ENCODE data around the gene BANF1. TPM values are rescaled to one million over a fixed set of nuclear protein-coding genes. Genes with fewer than 3 reads are reported as not detected.

Gene BANF1, protein sequence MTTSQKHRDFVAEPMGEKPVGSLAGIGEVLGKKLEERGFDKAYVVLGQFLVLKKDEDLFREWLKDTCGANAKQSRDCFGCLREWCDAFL
- total RNA-seq (100 to 1,000 TPM in 2 of 5 experiments, 10 to 100 TPM in 3; 54.5 to 234 (median 99.4) TPM), polyA plus RNA-seq (100 to 1,000 TPM; 192 to 203 TPM), total RNA-seq (10.1 reads per million, percentile 36 among the genes with 10 or more reads in this experiment)

DNA sequence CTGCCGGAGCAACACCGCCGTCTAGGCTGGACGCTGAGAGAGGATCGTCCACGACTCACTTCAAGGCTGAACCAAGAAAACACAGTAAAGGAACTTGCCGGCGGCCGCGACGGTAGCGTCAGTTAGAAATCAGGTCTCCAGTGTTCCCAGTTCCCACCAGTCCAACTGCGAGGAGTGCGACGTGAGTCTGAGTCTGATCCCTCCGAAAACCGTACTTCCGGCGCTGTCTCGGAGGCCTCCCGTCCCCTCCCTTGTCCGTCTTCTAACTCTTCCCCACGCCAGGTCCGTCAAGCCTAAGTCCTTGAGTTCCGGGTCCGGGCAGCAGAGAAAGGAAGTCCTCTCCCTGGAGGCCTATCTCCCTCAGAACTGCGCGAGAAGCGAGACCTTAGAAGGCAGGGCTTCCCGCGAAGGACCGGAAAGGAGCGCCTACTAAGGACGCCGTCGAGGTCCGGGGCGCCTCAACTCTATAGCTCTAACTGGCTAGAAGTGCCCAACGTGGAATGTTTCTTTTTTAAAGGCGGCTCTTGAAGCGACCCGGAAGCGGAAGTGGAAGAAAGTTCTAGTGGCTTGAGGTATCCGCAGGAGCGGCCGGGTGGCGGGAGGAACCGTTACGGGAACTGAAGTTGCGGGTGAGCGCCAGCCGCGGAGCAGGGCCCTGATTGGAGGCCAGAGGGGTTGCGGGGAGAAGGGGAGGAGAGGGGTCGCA, at the start of gene BANF1, which contains the start of gene EIF1AD:
Gene BANF1, plus strand, starts transcription at position 562 of the 706 bp plus-strand sequence. CDS start 748 bp downstream, outside the sequence.
Gene EIF1AD, minus strand, starts transcription at position 216 of the 706 bp plus-strand sequence. CDS start 1,768 bp downstream, outside the sequence.
- ATAC-seq (peak; percentile 92), DNase-seq (peak; percentile 75 to 96 (median 94))
- Mint-ChIP-seq H3K36me3 (peaks cover 11 to 44% (median 19%) of the 10 kb centered on the region in 5 donors), H3K9me3 (no peaks in the 10 kb centered on the region), H3K4me1 (peaks cover 21 to 58% (median 52%) of the 10 kb centered on the region in 7 donors), H3K27ac (peak within 1 kb of the TSS; percentile 96 to 100 (median 98)), H3K4me3 (peak within 1 kb of the TSS; percentile 97 to 100 (median 99)), H3K27me3 (no peaks in the 10 kb centered on the region)
- intact Hi-C loops (cut with micrococcal nuclease): loop anchor here (1.0 to 2.0 kb wide), 18 partner anchors 13 to 387 kb away; partner anchors contain the start of genes C11orf68 (in 2 of the 2), CFL1 (in 2 of the 2), DRAP1 (in 2 of the 2) and KAT5 (in 2 of the 2)
- Histone ChIP-seq H3K9me3 (ENCODE audit: control insufficient read depth in 2 of 3, low read length in 3 of 3) (no peaks in the 10 kb centered on the region), H3K4me3 (ENCODE audit: low read length) (peak within 1 kb of the TSS; percentile 100), H3K27ac (ENCODE audit: low read depth, low read length) (peak within 1 kb of the TSS; percentile 92), H3K27me3 (ENCODE audit: control insufficient read depth in 2 of 2, insufficient read depth in 2 of 2, low read length in 2 of 2) (no peaks in the 10 kb centered on the region), H3K36me3 (ENCODE audit: control insufficient read depth in 2 of 3, insufficient read depth in 3 of 3, low read length in 3 of 3) (peaks cover 5 to 73% (median 23%) of the 10 kb centered on the region in 3 experiments), H3K4me1 (ENCODE audit: control insufficient read depth in 2 of 2, insufficient read depth in 2 of 2, low read length in 2 of 2) (peaks cover 8 to 14% of the 10 kb centered on the region in 2 donors)
- ChIA-PET CTCF (interaction anchor here (0.8 to 1.2 kb wide), 5 partner anchors 9 to 114 kb away, joined by 3 to 4 read pairs (median 4); partner anchors contain the start of genes CST6 and FIBP), POLR2A (interaction anchor here (0.7 to 1.6 kb wide), 23 partner anchors 8 to 621 kb away, joined by 3 to 54 read pairs (median 4); partner anchors contain the start of genes CCDC85B, FAM89B, FIBP and MUS81)

DNA sequence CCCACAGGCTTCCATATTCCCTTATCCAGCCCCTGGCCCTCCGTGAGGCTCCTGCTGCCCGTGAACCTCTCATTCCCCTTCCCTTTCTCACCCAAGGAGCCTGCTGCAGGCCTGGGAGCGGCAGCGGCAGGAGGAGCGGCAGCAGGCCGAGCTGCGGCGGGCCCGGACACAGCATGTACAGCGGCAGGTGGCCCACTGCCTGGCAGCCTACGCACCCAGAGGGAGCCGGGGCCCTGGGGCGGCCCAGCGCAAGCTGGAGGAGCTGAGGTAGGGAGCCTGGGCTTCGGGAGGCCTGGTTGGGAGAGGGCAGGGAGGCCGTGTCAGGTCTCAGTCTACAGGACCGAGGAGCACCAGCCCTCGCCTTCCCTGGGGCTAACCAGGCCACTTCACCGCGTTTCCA, 48.8 kb upstream of the BANF1 start:
- CTCF ChIA-PET: no interaction called here
- Histone ChIP-seq H3K4me1 (ENCODE audit: control insufficient read depth in 2 of 2, insufficient read depth in 2 of 2, low read length in 2 of 2) (peaks cover 3 to 16% of the 10 kb centered on the region in 2 donors), H3K27me3 (ENCODE audit: control insufficient read depth in 2 of 2, insufficient read depth in 2 of 2, low read length in 2 of 2) (no peaks in the 10 kb centered on the region), H3K27ac (ENCODE audit: low read depth, low read length) (no peak overlapping the region), H3K36me3 (ENCODE audit: control insufficient read depth in 2 of 3, insufficient read depth in 3 of 3, low read length in 3 of 3) (no peaks in the 10 kb centered on the region), H3K9me3 (ENCODE audit: control insufficient read depth in 2 of 3, low read length in 3 of 3) (no peaks in the 10 kb centered on the region), H3K4me3 (ENCODE audit: low read length) (no peak overlapping the region)
- no peaks in the 10 kb centered on the region for H3K9me3 Mint-ChIP-seq
- no peak for ATAC-seq
- DNase-seq: no peak
- H3K36me3 Mint-ChIP-seq: no peaks in the 10 kb centered on the region
- peaks cover 3 to 22% (median 18%) of the 10 kb centered on the region in 7 donors for H3K4me1 Mint-ChIP-seq
- no peak overlapping the region for H3K4me3 Mint-ChIP-seq
- no peak overlapping the region for H3K27ac Mint-ChIP-seq
- peaks cover 0 to 7% (median 0%) of the 10 kb centered on the region in 5 donors for H3K27me3 Mint-ChIP-seq
- intact Hi-C loops (cut with micrococcal nuclease): no loop called here
- POLR2A ChIA-PET: interaction anchor here (0.5 kb wide), 1 partner anchor 623 kb away, joined by 3 read pairs; no protein-coding TSS in a partner anchor

DNA sequence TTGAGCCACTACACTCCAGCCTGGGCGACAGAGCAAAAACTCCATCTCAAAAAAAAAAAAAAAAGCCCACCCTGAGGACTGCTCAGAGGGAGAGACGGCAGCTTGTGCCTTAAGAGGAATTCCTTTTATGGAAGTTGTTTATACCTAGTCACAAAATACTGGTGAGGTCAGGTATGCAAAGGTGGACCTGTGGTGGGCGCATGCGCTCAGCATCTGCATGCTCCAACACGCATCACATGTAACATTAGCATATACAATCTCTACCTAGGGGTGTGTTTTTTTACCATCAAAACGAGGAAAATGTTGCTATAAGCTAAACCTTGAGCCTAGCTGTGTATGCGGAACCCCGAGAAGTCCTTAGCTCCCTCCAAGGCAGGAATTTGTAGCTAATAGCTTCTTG, 47.5 kb upstream of the BANF1 start:
- Histone ChIP-seq H3K27ac (ENCODE audit: low read depth, low read length) (no peak overlapping the region), H3K9me3 (ENCODE audit: control insufficient read depth in 2 of 3, low read length in 3 of 3) (no peaks in the 10 kb centered on the region), H3K36me3 (ENCODE audit: control insufficient read depth in 2 of 3, insufficient read depth in 3 of 3, low read length in 3 of 3) (no peaks in the 10 kb centered on the region), H3K4me1 (ENCODE audit: control insufficient read depth in 2 of 2, insufficient read depth in 2 of 2, low read length in 2 of 2) (peaks cover 3 to 16% of the 10 kb centered on the region in 2 donors), H3K4me3 (ENCODE audit: low read length) (no peak overlapping the region), H3K27me3 (ENCODE audit: control insufficient read depth in 2 of 2, insufficient read depth in 2 of 2, low read length in 2 of 2) (no peaks in the 10 kb centered on the region)
- no peak for ATAC-seq
- POLR2A ChIA-PET: interaction anchor here (0.5 to 1.5 kb wide), 8 partner anchors 9 to 96 kb away, joined by 3 to 9 read pairs (median 4); partner anchors contain the start of genes CCDC85B and FIBP
- H3K4me1 Mint-ChIP-seq: peaks cover 4 to 24% (median 21%) of the 10 kb centered on the region in 7 donors
- CTCF ChIA-PET: interaction anchor here (0.6 to 1.1 kb wide), 3 partner anchors 18 to 661 kb away, joined by 4 to 6 read pairs (median 4); no protein-coding TSS in a partner anchor
- no peaks in the 10 kb centered on the region for H3K9me3 Mint-ChIP-seq
- intact Hi-C loops (cut with micrococcal nuclease): no loop called here
- no peak for DNase-seq
- H3K36me3 Mint-ChIP-seq: no peaks in the 10 kb centered on the region
- no peak overlapping the region for H3K4me3 Mint-ChIP-seq
- peak overlapping the region in 1 of 9 donors; percentile 18 for H3K27ac Mint-ChIP-seq
- H3K27me3 Mint-ChIP-seq: peaks cover 0 to 3% (median 0%) of the 10 kb centered on the region in 5 donors

DNA sequence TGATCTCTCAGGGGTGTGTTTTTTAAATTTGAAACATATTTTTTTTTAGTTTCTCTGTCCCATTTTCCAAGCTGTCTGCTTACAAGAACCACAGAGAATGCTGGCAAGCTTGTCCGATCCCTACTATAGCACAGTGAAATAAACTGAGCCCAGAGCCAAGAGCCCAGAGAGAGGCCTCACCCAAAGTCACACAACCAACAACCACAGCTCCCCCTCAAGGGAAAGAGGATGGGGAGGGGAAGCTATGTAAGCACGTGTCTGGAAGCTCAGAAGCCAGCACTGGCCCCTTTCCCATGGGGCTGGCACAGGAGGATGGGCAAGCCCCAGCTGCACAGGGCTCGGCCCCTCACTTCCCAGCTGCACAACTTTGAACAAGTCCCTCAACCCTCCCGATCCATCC, 44.0 kb upstream of the BANF1 start:
- Histone ChIP-seq H3K4me1 (ENCODE audit: control insufficient read depth in 2 of 2, insufficient read depth in 2 of 2, low read length in 2 of 2) (peaks cover 15 to 29% of the 10 kb centered on the region in 2 donors), H3K27me3 (ENCODE audit: control insufficient read depth in 2 of 2, insufficient read depth in 2 of 2, low read length in 2 of 2) (no peaks in the 10 kb centered on the region), H3K36me3 (ENCODE audit: control insufficient read depth in 2 of 3, insufficient read depth in 3 of 3, low read length in 3 of 3) (peaks cover 0 to 3% (median 0%) of the 10 kb centered on the region in 3 experiments), H3K27ac (ENCODE audit: low read depth, low read length) (peak overlapping the region; percentile 80), H3K9me3 (ENCODE audit: control insufficient read depth in 2 of 3, low read length in 3 of 3) (no peaks in the 10 kb centered on the region), H3K4me3 (ENCODE audit: low read length) (no peak overlapping the region)
- Mint-ChIP-seq H3K36me3 (peaks cover 4 to 17% (median 8%) of the 10 kb centered on the region in 5 donors), H3K4me3 (peak overlapping the region in 2 of 10 donors; percentile 11 to 18), H3K9me3 (no peaks in the 10 kb centered on the region), H3K27me3 (no peaks in the 10 kb centered on the region), H3K27ac (peak overlapping the region; percentile 56 to 97 (median 88)), H3K4me1 (peaks cover 17 to 46% (median 42%) of the 10 kb centered on the region in 7 donors)
- ATAC-seq: no peak
- CTCF ChIA-PET: interaction anchor here (0.9 to 3.4 kb wide), 5 partner anchors 16 to 98 kb away, joined by 3 to 20 read pairs (median 3); partner anchors contain the start of genes CCDC85B, FIBP and MUS81
- intact Hi-C loops (cut with micrococcal nuclease): no loop called here
- no peak for DNase-seq
- POLR2A ChIA-PET: interaction anchor here (0.8 to 6.7 kb wide), 8 partner anchors 30 to 98 kb away, joined by 3 to 108 read pairs (median 10); partner anchors contain the start of genes C11orf68, CCDC85B, CFL1 and CTSW

DNA sequence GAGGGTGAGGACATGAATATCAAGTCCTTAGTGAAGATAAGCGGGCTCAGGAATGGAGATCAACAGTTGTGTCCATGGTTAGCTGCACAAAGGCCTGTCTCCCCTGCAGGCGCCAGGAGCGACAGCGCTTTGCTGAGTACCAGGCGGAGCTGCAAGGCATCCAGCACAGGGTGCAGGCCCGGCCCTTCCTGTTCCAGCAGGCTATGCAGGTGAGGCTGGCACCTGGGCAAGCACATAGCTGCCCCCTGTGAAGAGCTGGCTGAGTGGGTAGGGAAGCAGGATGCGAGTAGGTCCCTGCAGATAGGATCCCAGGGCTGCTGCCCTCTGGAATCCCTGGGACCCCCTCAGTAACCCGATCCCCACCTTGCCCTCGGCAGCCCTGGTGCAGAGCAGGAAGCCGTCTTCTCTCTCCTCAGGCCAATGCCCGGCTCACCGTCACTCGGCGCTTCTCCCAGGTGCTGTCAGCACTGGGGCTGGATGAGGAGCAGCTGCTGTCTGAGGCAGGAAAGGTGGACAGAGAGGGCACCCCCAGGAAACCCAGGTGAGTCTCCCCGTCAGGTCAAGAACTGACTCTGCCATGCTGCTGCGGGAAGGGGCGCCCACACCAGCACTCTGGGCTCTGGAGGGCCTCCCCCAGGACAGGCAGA, 43.4 kb upstream of the BANF1 start:
- intact Hi-C loops (cut with micrococcal nuclease): no loop called here
- peaks cover 4 to 17% (median 8%) of the 10 kb centered on the region in 5 donors for H3K36me3 Mint-ChIP-seq
- Histone ChIP-seq H3K4me1 (ENCODE audit: control insufficient read depth in 2 of 2, insufficient read depth in 2 of 2, low read length in 2 of 2) (peaks cover 22 to 34% of the 10 kb centered on the region in 2 donors), H3K36me3 (ENCODE audit: control insufficient read depth in 2 of 3, insufficient read depth in 3 of 3, low read length in 3 of 3) (peaks cover 0 to 4% (median 0%) of the 10 kb centered on the region in 3 experiments), H3K27ac (ENCODE audit: low read depth, low read length) (peak overlapping the region; percentile 80), H3K9me3 (ENCODE audit: control insufficient read depth in 2 of 3, low read length in 3 of 3) (no peaks in the 10 kb centered on the region), H3K4me3 (ENCODE audit: low read length) (no peak overlapping the region), H3K27me3 (ENCODE audit: control insufficient read depth in 2 of 2, insufficient read depth in 2 of 2, low read length in 2 of 2) (no peaks in the 10 kb centered on the region)
- H3K27ac Mint-ChIP-seq: peak overlapping the region in 7 of 9 donors; percentile 84 to 97 (median 88)
- no peaks in the 10 kb centered on the region for H3K9me3 Mint-ChIP-seq
- ChIA-PET CTCF (interaction anchor here (0.9 to 3.4 kb wide), 5 partner anchors 16 to 99 kb away, joined by 3 to 20 read pairs (median 3); partner anchors contain the start of genes CCDC85B, FIBP and MUS81), POLR2A (interaction anchor here (0.8 to 6.7 kb wide), 8 partner anchors 31 to 99 kb away, joined by 3 to 108 read pairs (median 8); partner anchors contain the start of genes C11orf68, CCDC85B, CFL1 and CTSW)
- no peak for ATAC-seq
- no peak for DNase-seq
- peaks cover 18 to 52% (median 46%) of the 10 kb centered on the region in 7 donors for H3K4me1 Mint-ChIP-seq
- H3K4me3 Mint-ChIP-seq: peak overlapping the region in 2 of 10 donors; percentile 4 to 51
- H3K27me3 Mint-ChIP-seq: no peaks in the 10 kb centered on the region
